B cell (primary cell): ENCODE results near the gene CCDC60.

Experiments
- CTCF ChIP-seq: fragments of 200-600 bp; IDR thresholded peaks from one replicate; pipeline ENCODE4 v1.8.0; 2022; ENCODE audit warnings: antibody characterized with exemption, mild to moderate bottlenecking
- EZH2 ChIP-seq: IDR thresholded peaks from 2 replicates; pipeline ENCODE4 v1.6.1; 2012; ENCODE audit warnings: borderline replicate concordance, low read depth, mild to moderate bottlenecking, moderate library complexity, low read length; ENCODE audit not compliant: insufficient read depth, poor library complexity, severe bottlenecking

GRCh38 chr12:119463211-119463926, 128.8 kb downstream of the CCDC60 start:
- TF ChIP-seq CTCF (no peak), EZH2 (no peak)
